K562 (cell line): ENCODE data around the gene ERP29.

Experiments
- CTCF ChIP-seq, 3 experiments: IDR thresholded peaks in 2 of 3; conservative IDR thresholded peaks in 1 of 3; 2 replicates each; pipeline ENCODE4 v1.5.1; 2011 to 2012; ENCODE audit warnings: low read length in 3 of 3, mild to moderate bottlenecking in 3 of 3, control low read depth in 2 of 3, improper control_type of control experiment in 1 of 3, inconsistent platforms in 1 of 3, low read depth in 1 of 3, mixed read lengths in 1 of 3, moderate library complexity in 1 of 3; ENCODE audit not compliant: insufficient read depth in 2 of 3
- E2F4 ChIP-seq: sonication (generic); formaldehyde crosslinking; IDR thresholded peaks from 2 replicates; pipeline ENCODE4 v1.8.0; 2022; ENCODE audit warnings: mild to moderate bottlenecking, low read depth, missing genetic modification reagents
- MYC ChIP-seq, 2 experiments: fragments of 250-450 bp in 1 of 2; sonication (Bioruptor Pico) in 1 of 2; IDR thresholded peaks; 2 replicates each; pipeline versions ENCODE4 v1.5.1 to v1.6.1; 2012 to 2021; ENCODE audit warnings: low read depth in 2 of 2, borderline replicate concordance in 1 of 2, improper control_type of control experiment in 1 of 2, low read length in 1 of 2, mild to moderate bottlenecking in 1 of 2, moderate library complexity in 1 of 2
- NCOR1 ChIP-seq: fragments of 450-650 bp; IDR thresholded peaks from 2 replicates; pipeline ENCODE4 v1.6.1; 2016; ENCODE audit warnings: mild to moderate bottlenecking, moderate library complexity
- RAD21 ChIP-seq, 2 experiments: fragments of 250-450 bp in 1 of 2; fragments of 450-650 bp in 1 of 2; sonication (Bioruptor Pico) in 1 of 2; formaldehyde crosslinking in 1 of 2; IDR thresholded peaks in 1 of 2; conservative IDR thresholded peaks in 1 of 2; 2 replicates each; pipeline versions ENCODE4 v1.4.0 to v1.8.0; 2020 to 2022; ENCODE audit warnings: mild to moderate bottlenecking in 2 of 2, moderate library complexity in 1 of 2
- SMC3 ChIP-seq: conservative IDR thresholded peaks from 2 replicates; pipeline ENCODE4 v1.6.1; 2011; ENCODE audit warnings: low read depth, low read length, improper control_type of control experiment; ENCODE audit not compliant: insufficient read depth
- TAL1 ChIP-seq: fragments of 450-650 bp; IDR thresholded peaks from 2 replicates; pipeline ENCODE4 v1.6.1; 2016; ENCODE audit warnings: mild to moderate bottlenecking
- TFAP4 ChIP-seq: sonication (generic); formaldehyde crosslinking; IDR thresholded peaks from 2 replicates; pipeline ENCODE4 v1.8.0; 2022; ENCODE audit warnings: missing genetic modification reagents, mild to moderate bottlenecking, moderate library complexity, borderline replicate concordance
- XRCC4 ChIP-seq: IDR thresholded peaks from one replicate; pipeline ENCODE4 v1.6.1; 2011; ENCODE audit not compliant: insufficient read depth, insufficient read length; ENCODE audit errors: extremely low read depth
- ZNF217 ChIP-seq: sonication (generic); formaldehyde crosslinking; IDR thresholded peaks from 2 replicates; pipeline ENCODE4 v1.8.0; 2022; ENCODE audit warnings: mild to moderate bottlenecking, missing genetic modification reagents
- TF ChIP-seq, protein P1 (sequence below): fragments of 250-450 bp; sonication (Bioruptor Pico); IDR thresholded peaks from 2 replicates; pipeline ENCODE4 v1.8.0; 2021; ENCODE audit warnings: moderate library complexity, mild to moderate bottlenecking, inconsistent platforms

DNA sequence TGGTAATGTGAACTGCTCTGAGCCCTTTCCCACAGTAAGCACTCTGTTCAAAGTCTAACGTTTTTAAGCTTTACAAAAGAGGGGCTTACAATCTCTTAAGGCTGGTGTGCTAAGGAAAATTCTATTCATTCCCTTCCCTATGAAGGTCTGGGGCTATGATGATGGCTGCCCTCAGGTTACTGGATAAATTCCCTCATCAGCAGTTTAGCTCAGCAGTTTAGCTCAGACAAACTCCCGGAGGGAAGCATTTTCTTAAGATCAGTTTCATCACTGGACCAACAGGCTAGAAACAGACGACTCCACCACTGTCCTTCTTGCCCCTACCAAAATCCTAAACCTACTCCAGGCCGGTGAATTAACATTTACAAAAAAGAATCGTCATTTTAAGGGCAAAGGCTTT is 19.1 kb downstream of the ERP29 start:
- TF ChIP-seq TFAP4 (CRISPR knock-in tag) = no peak
- TF ChIP-seq CTCF (IDR thresholded peaks at IDR 0.05 in 2 of 3, conservative IDR thresholded peaks at IDR 0.05 in 1 of 3; ENCODE audit: insufficient read depth in 2 of 3, low read depth in 1 of 3, low read length in 3 of 3) = no peak
- no peak for TF ChIP-seq E2F4
- no peak for TF ChIP-seq TAL1
- TF ChIP-seq, protein P1, sequence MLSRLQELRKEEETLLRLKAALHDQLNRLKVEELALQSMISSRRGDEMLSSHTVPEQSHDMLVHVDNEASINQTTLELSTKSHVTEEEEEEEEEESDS (CRISPR knock-in tag) = no peak
- no peak for TF ChIP-seq NCOR1
- no peak for TF ChIP-seq XRCC4
- no peak for TF ChIP-seq SMC3
- TF ChIP-seq ZNF217 = no peak
- no peak for TF ChIP-seq RAD21 (CRISPR knock-in tag; conservative IDR thresholded peaks at IDR 0.05 in 1 of 2, IDR thresholded peaks at IDR 0.05 in 1 of 2)
- TF ChIP-seq MYC (IDR thresholded peaks at IDR 0.05; ENCODE audit: low read depth, low read length) = no peak
- TF ChIP-seq MYC (CRISPR knock-in tag; IDR thresholded peaks at IDR 0.05; ENCODE audit: borderline replicate concordance, low read depth) = no peak
